Neural cell (in vitro differentiated cells): Measurements from ENCODE around the gene OGFOD2. TPM values are rescaled to one million over a fixed set of nuclear protein-coding genes. Genes with fewer than 3 reads are reported as not detected.

Experiments used
- H2AFZ ChIP-seq: fragments of 200-600, 300-800 bp; sonication (generic), shearing (Covaris generic); 2 replicates; pipeline ENCODE4 v1.6.0; 2014; ENCODE audit warnings: low read depth, mild to moderate bottlenecking, antibody characterized with exemption, low read length, moderate library complexity
- H3F3A ChIP-seq: fragments of 200-600 bp; shearing (Covaris generic); 2 replicates; pipeline ENCODE4 v1.6.1; 2016; ENCODE audit warnings: mild to moderate bottlenecking, moderate library complexity, mixed read lengths, antibody characterized with exemption, low read length; ENCODE audit not compliant: insufficient read depth, poor library complexity, severe bottlenecking
- H3K27ac ChIP-seq: fragments of 200-600, 300-800 bp; sonication (generic), shearing (Covaris generic); 2 replicates; pipeline ENCODE4 v1.5.1; 2014; ENCODE audit warnings: mild to moderate bottlenecking, low read length, moderate library complexity
- H3K27me3 ChIP-seq: fragments of 300-800, 200-600 bp; sonication (generic), shearing (Covaris generic); 2 replicates; pipeline ENCODE4 v1.6.0; 2014; ENCODE audit warnings: mild to moderate bottlenecking, low read depth, low read length, moderate library complexity; ENCODE audit not compliant: insufficient read depth
- H3K36me3 ChIP-seq: fragments of 300-800, 200-600 bp; sonication (generic), shearing (Covaris generic); 2 replicates; pipeline ENCODE4 v1.5.1; 2014; ENCODE audit warnings: mild to moderate bottlenecking, antibody characterized with exemption, low read length, moderate library complexity; ENCODE audit not compliant: insufficient read depth
- H3K4me2 ChIP-seq: fragments of 300-800, 200-600 bp; sonication (generic), shearing (Covaris generic); 2 replicates; pipeline ENCODE4 v1.6.0; 2014; ENCODE audit warnings: mild to moderate bottlenecking, low read length
- H3K4me3 ChIP-seq: fragments of 300-800, 200-600 bp; sonication (generic), shearing (Covaris generic); 2 replicates; pipeline ENCODE4 v1.5.1; 2014; ENCODE audit warnings: mild to moderate bottlenecking, low read length, moderate library complexity
- H3K79me2 ChIP-seq: fragments of 200-600 bp; shearing (Covaris generic); replicated peaks from 2 replicates; pipeline ENCODE4 v1.6.0; 2014; ENCODE audit warnings: mild to moderate bottlenecking, low read length, moderate library complexity; ENCODE audit not compliant: insufficient read depth
- H3K9ac ChIP-seq: fragments of 300-800, 200-600 bp; sonication (generic), shearing (Covaris generic); 2 replicates; pipeline ENCODE4 v1.6.1; 2016; ENCODE audit warnings: mild to moderate bottlenecking, low read length, mixed read lengths
- H3K9me2 ChIP-seq: fragments of 200-600 bp; shearing (Covaris generic); 2 replicates; pipeline ENCODE4 v1.6.1; 2016; ENCODE audit warnings: mild to moderate bottlenecking, low read length, mixed read lengths; ENCODE audit not compliant: insufficient read depth
- H3K9me3 ChIP-seq: fragments of 200-600, 300-800 bp; sonication (generic), shearing (Covaris generic); 2 replicates; pipeline ENCODE4 v1.6.1; 2016; ENCODE audit warnings: mild to moderate bottlenecking, mixed run types, low read length, moderate library complexity, mixed read lengths
- H4K20me1 ChIP-seq: fragments of 200-600 bp; shearing (Covaris generic); 2 replicates; pipeline ENCODE4 v1.6.1; 2016; ENCODE audit warnings: mild to moderate bottlenecking, mixed run types; ENCODE audit not compliant: insufficient read depth
- CTCF ChIP-seq: fragments of 450-650 bp; IDR thresholded peaks from 2 replicates; pipeline ENCODE4 v1.5.1; 2014; ENCODE audit warnings: antibody characterized with exemption, mild to moderate bottlenecking, moderate library complexity; ENCODE audit not compliant: poor library complexity, severe bottlenecking
- EP300 ChIP-seq: fragments of 450-650 bp; conservative IDR thresholded peaks from 2 replicates; pipeline ENCODE4 v1.6.1; 2014; ENCODE audit warnings: antibody characterized with exemption, mild to moderate bottlenecking, moderate library complexity; ENCODE audit not compliant: poor library complexity, severe bottlenecking
- EZH2 ChIP-seq: fragments of 200-600, 300-800 bp; shearing (Covaris generic), sonication (generic); IDR thresholded peaks from 2 replicates; pipeline ENCODE4 v1.6.1; 2014; ENCODE audit warnings: antibody characterized with exemption, low read length, borderline replicate concordance, mild to moderate bottlenecking; ENCODE audit not compliant: insufficient read depth, poor library complexity, severe bottlenecking
- MXI1 ChIP-seq: fragments of 450-650 bp; conservative IDR thresholded peaks from 2 replicates; pipeline ENCODE4 v1.6.1; 2014; ENCODE audit warnings: antibody characterized with exemption, mild to moderate bottlenecking; ENCODE audit not compliant: poor library complexity, severe bottlenecking
- POLR2AphosphoS5 ChIP-seq: IDR thresholded peaks from 2 replicates; pipeline ENCODE4 v1.6.1; 2012
- RAD21 ChIP-seq: fragments of 450-650 bp; conservative IDR thresholded peaks from 2 replicates; pipeline ENCODE4 v1.6.1; 2014; ENCODE audit warnings: antibody characterized with exemption, mild to moderate bottlenecking, moderate library complexity
- SMC3 ChIP-seq: fragments of 450-650 bp; conservative IDR thresholded peaks from 2 replicates; pipeline ENCODE4 v1.6.1; 2014; ENCODE audit warnings: antibody characterized with exemption, mild to moderate bottlenecking, moderate library complexity; ENCODE audit not compliant: poor library complexity
- TAF1 ChIP-seq: IDR thresholded peaks from 2 replicates; pipeline ENCODE4 v1.6.1; 2012; ENCODE audit warnings: low read depth
- polyA plus RNA-seq: library from polyadenylated mRNA; depleted of rRNA; stranded (reverse); fragments of >200 nt; gene quantifications from 2 replicates; pipeline ENCODE4 v1.2.3, GENCODE V29; 2014
- small RNA-seq, 3 experiments: library from RNA; depleted of rRNA; stranded (forward); fragments of <200 nt; gene quantifications; one replicate each; pipeline ENCODE3, GENCODE V24; 2012
- TF ChIP-seq, protein P1 (sequence below): IDR thresholded peaks from 2 replicates; pipeline ENCODE4 v1.6.1; 2012; ENCODE audit warnings: borderline replicate concordance

The OGFOD2 gene
- polyA plus RNA-seq, 1 donor from 2014 or later: 27.8 TPM

DNA sequence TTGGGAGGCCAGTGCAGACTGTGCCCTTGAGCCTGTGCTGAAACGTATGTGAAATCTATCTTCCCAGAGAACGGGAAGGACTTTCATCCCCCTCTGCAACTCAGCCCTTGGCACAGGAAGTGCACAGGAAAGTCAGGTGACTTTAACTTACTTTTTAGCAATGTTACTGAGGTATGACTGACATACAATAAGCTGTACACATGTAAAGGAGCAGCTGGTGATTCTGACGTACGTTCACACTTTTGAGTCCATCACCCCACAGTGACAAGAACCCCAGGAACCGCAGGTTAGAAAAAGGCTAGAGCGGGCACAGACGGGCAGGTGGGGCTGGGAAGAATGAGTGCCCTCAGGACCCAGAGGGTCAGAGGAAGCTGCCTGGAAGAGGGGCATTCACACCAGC lies 53.4 kb downstream of the OGFOD2 start (continued):
- no peak for TF ChIP-seq CTCF
- no peak for TF ChIP-seq MXI1

DNA sequence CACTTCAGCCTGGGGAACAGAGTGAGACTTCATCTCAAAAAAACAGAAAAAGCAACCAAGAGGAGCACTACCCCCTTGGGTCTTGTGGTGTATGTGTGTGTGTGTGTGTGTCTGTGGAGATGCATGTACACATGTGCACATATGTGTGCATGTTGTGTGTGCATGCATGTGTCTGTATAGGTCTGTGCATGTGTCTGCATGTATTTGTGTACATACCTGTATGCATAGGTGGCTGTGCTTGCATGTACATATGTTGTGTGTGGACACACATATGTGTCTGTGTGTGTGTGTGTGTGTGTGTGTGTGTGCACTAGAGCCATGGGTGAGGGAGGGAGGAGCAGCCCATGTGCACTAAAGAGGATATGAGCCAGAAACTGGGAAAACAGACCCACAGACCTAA lies 54.5 kb downstream of the OGFOD2 start:
- no peaks in the 10 kb centered on the region for H3K36me3 ChIP-seq
- H4K20me1 ChIP-seq: no peaks in the 10 kb centered on the region

More for the DNA sequence above, 54.5 kb downstream of the OGFOD2 start:
- H3K4me2 ChIP-seq: no peak overlapping the region
- no peaks in the 10 kb centered on the region for H3K79me2 ChIP-seq
- H3K27ac ChIP-seq: no peak overlapping the region
- no peak overlapping the region for H2AFZ ChIP-seq
- no peak overlapping the region for H3K4me3 ChIP-seq
- no peak overlapping the region for H3K9ac ChIP-seq
- TF ChIP-seq MXI1 (no peak), CTCF (no peak), POLR2AphosphoS5 (no peak), EP300 (no peak), SMC3 (no peak), TAF1 (no peak), EZH2 (no peak), RAD21 (no peak)
- TF ChIP-seq, protein P1, sequence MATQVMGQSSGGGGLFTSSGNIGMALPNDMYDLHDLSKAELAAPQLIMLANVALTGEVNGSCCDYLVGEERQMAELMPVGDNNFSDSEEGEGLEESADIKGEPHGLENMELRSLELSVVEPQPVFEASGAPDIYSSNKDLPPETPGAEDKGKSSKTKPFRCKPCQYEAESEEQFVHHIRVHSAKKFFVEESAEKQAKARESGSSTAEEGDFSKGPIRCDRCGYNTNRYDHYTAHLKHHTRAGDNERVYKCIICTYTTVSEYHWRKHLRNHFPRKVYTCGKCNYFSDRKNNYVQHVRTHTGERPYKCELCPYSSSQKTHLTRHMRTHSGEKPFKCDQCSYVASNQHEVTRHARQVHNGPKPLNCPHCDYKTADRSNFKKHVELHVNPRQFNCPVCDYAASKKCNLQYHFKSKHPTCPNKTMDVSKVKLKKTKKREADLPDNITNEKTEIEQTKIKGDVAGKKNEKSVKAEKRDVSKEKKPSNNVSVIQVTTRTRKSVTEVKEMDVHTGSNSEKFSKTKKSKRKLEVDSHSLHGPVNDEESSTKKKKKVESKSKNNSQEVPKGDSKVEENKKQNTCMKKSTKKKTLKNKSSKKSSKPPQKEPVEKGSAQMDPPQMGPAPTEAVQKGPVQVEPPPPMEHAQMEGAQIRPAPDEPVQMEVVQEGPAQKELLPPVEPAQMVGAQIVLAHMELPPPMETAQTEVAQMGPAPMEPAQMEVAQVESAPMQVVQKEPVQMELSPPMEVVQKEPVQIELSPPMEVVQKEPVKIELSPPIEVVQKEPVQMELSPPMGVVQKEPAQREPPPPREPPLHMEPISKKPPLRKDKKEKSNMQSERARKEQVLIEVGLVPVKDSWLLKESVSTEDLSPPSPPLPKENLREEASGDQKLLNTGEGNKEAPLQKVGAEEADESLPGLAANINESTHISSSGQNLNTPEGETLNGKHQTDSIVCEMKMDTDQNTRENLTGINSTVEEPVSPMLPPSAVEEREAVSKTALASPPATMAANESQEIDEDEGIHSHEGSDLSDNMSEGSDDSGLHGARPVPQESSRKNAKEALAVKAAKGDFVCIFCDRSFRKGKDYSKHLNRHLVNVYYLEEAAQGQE: no peak
- H3K27me3 ChIP-seq: no peaks in the 10 kb centered on the region
- no peaks in the 10 kb centered on the region for H3F3A ChIP-seq
- H3K9me2 ChIP-seq: no peaks in the 10 kb centered on the region
- no peaks in the 10 kb centered on the region for H3K9me3 ChIP-seq

Small RNAs within 50 kb of the gene (small RNA-seq; reads per million reads assigned to genes)
- 0 reads per million in 3 experiments for gene ARL6IP4
- 0 reads per million in 3 experiments for gene MIR4304

Other genes starting within 250 kb of the OGFOD2 start
- gene HCAR1, start 244.4 kb upstream of the OGFOD2 start, polyA plus RNA-seq: not detected in 2 replicates
- 71.2 and 85.1 TPM in 2 replicates for gene DENR, start 222.4 kb upstream of the OGFOD2 start, polyA plus RNA-seq
- 2.2 and 2.9 TPM in 2 replicates for gene CCDC62, start 200.7 kb upstream of the OGFOD2 start, polyA plus RNA-seq
- gene HIP1R, start 139.8 kb upstream of the OGFOD2 start, polyA plus RNA-seq: 270 and 297 TPM in 2 replicates
- 30.2 and 36.7 TPM in 2 replicates for gene VPS37B, start 79.1 kb upstream of the OGFOD2 start, polyA plus RNA-seq
- gene ABCB9, start 8.8 kb upstream of the OGFOD2 start, polyA plus RNA-seq: 19.5 and 19.7 TPM in 2 replicates
- gene ARL6IP4, start 5.4 kb downstream of the OGFOD2 start, polyA plus RNA-seq: 173 and 190 TPM in 2 replicates
- gene PITPNM2, start 175.8 kb downstream of the OGFOD2 start, polyA plus RNA-seq: 0.52 and 0.82 TPM in 2 replicates